GM13976 (cell line): ENCODE measurements around the gene PSAT1.

Experiments
- DNase-seq: peaks from one replicate; pipeline ENCODE4 v3.0.0; 2012; ENCODE audit warnings: low spot score
- in situ Hi-C: fragments of 300-500 bp; cut with MboI; formaldehyde crosslinking; loops from one replicate; pipeline ENCODE4 v1.12.0; 2022; ENCODE audit warnings: low sequenced_read_pairs, mixed read lengths, inconsistent platforms; ENCODE audit not compliant: unreplicated experiment
- TF ChIP-seq, protein P1 (sequence below): IDR thresholded peaks from 2 replicates; pipeline ENCODE4 v1.5.1; 2012; ENCODE audit warnings: borderline replicate concordance, mild to moderate bottlenecking; ENCODE audit not compliant: insufficient read depth; ENCODE audit errors: extremely low read depth, missing control alignments, control extremely low read depth

PSAT1 gene

GRCh38 chr9:78297672-78297961 is 692 bp downstream of the PSAT1 start:
- in situ Hi-C loops: no loop called here
- no peak for DNase-seq
- TF ChIP-seq, protein P1, sequence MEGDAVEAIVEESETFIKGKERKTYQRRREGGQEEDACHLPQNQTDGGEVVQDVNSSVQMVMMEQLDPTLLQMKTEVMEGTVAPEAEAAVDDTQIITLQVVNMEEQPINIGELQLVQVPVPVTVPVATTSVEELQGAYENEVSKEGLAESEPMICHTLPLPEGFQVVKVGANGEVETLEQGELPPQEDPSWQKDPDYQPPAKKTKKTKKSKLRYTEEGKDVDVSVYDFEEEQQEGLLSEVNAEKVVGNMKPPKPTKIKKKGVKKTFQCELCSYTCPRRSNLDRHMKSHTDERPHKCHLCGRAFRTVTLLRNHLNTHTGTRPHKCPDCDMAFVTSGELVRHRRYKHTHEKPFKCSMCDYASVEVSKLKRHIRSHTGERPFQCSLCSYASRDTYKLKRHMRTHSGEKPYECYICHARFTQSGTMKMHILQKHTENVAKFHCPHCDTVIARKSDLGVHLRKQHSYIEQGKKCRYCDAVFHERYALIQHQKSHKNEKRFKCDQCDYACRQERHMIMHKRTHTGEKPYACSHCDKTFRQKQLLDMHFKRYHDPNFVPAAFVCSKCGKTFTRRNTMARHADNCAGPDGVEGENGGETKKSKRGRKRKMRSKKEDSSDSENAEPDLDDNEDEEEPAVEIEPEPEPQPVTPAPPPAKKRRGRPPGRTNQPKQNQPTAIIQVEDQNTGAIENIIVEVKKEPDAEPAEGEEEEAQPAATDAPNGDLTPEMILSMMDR: no peak

GRCh38 chr9:78298046-78298765 is 1.3 kb downstream of the PSAT1 start:
- in situ Hi-C loops: no loop called here
- DNase-seq: no peak
- TF ChIP-seq, protein P1: no peak

- TF ChIP-seq, protein P1: no peak
- in situ Hi-C loops: no loop called here
Measured at GRCh38 chr9:78300209-78300608, 3.3 kb downstream of the PSAT1 start.

DNA sequence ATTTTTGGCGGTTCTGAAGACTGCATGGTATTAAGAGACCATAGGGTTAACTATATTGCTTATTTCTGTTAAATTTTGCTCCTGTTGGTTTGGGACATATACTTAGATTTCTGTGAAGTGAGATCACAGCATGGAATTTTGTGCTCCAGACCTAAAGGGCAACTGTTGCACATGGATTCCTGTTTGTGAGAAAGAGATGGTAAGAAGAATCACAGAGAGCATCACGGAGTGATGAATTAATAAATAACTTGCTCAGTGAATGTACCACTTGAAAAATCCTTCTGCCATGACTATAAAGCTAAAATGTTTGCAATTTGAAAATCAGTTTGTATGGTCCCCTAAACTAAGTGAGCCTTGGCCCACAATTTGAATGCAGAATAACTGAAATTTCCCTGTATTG is 4.5 kb downstream of the PSAT1 start:
- no peak for DNase-seq
- TF ChIP-seq, protein P1: no peak
- in situ Hi-C loops: no loop called here

More at GRCh38 chr9:78300209-78300608, 3.3 kb downstream of the PSAT1 start:
- no peak for DNase-seq

DNA sequence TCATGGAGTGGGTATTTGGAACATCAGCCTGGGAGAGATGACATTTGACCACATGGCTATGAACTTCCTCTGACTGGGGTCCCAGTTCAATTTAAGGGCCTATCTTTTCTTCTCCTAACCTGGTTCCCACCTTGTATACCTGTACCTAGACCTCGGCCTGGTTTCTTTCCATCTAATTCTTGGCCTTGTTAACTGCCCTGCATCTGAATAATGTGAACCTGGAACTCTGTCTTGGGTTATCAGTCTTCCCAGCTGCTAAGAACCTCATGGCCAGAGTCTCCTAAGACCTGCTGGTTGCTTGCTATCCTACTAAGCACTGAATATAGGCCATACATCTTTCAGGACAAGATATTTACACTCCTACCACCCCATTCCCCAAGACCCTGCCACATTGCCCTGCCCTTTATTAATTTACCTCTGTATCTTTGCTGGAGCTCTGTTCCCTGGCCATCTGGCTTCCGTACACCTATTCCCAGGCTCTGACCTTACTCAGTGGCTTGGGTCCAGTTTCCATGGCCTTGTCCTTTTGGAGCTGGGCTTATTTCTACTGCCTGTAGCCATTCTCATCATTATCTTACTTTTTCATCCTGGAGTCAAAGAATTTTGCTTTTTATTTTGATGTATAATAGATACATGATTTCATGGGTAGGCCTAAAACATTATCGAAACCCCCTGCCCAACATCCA is 6.6 kb downstream of the PSAT1 start:
- TF ChIP-seq, protein P1: no peak
- in situ Hi-C loops: no loop called here
- no peak for DNase-seq

DNA sequence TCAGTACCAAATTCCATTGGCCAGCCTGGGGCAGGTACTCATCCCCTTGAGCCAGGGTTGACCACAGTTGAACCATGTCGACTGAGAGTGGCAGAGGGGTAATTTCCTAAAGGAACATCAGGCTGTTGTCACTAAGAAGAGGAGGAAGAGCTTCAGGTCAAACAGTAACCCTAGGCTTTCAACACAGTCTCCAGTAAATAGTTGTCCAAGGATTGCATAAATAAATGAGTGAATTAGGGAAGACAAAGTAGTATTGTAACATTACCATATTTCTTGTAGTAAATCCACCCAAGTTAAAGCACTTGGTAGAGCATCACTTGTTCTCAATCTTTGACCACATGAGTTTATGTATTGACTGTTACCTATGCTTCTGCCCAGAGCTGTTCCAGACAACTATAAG is 7.4 kb downstream of the PSAT1 start:
- no peak for DNase-seq
- in situ Hi-C loops: no loop called here
- TF ChIP-seq, protein P1: no peak
